HG02610 (cell line): ENCODE data around the gene EEIG1.
"Not testable (repeated sequence)": the region's sequence is repeated elsewhere in the genome, so short reads cannot be mapped to it uniquely, and the experiment has no call there.

Source experiments
- ATAC-seq: cut with Tn5 transposase; IDR thresholded peaks from one replicate; pipeline ENCODE4 v1.9.1; 2021; ENCODE audit warnings: mild to moderate bottlenecking, moderate library complexity; ENCODE audit not compliant: unreplicated experiment

EEIG1 gene

DNA sequence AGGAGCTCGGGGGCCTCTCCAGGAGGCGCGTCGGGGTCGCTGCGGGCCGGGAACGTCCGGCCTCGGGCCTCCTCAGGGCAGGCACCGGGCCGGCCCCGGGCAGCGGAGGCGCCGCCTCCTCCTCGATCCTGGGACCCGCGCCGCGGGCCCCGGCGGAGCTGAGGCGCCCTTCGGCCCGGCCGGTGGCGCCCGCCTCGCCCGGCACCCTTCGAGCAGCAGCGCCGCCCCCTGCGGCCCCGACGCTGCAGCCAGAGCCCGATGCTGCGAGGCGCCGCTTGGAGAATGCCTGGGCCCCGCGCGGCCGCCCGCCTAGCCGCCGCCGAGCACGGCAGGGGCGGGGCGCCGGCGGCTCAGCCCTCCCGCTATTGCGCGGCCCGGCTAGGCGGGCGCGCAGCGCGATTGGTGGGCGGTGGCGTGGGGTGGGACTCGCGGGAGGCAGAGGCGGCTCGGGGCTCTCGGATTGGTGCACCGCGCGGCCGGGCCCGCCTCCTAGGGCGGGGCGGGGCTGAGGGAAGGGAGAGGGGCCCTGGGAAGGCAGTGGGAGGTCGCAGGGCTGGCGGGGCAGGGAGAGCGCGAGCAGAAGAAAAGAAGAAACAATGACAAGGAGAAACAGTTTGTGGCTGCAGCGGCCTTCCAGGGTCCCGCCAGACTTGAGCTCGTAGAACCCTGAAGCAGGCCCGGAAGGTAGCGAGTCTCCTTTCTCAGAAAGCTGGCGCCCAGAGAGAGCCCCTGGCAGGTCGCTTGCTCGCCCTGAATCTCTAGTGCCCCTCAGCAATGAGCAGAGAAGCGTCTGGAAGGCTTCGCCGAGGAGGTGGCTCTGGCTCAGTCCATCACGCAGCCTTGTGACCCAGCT lies at the start of gene EEIG1:
EEIG1 (minus strand) TSS at position 284 of the 853 bp plus-strand sequence. CDS start 852 bp downstream, outside the sequence.
- peak; percentile 80 for ATAC-seq

DNA sequence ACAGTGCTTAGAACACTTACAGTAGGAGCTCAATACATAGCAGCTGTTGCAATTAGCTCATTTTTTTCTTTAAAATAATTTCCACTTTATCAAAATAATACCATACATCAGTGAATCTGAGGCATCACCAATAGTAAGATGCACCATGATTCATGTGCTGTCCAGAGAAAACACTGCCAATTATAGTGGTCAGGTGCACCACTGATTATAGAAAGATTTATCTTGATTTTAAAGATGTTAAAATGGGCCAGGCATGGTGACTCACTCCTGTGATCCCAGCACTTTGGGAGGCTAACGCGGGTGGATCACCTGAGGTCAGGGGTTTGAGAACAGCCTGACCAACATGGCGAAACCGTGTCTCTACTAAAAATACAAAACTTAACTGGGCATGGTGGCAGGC lies 46.9 kb upstream of the EEIG1 start:
- ATAC-seq = no peak

DNA sequence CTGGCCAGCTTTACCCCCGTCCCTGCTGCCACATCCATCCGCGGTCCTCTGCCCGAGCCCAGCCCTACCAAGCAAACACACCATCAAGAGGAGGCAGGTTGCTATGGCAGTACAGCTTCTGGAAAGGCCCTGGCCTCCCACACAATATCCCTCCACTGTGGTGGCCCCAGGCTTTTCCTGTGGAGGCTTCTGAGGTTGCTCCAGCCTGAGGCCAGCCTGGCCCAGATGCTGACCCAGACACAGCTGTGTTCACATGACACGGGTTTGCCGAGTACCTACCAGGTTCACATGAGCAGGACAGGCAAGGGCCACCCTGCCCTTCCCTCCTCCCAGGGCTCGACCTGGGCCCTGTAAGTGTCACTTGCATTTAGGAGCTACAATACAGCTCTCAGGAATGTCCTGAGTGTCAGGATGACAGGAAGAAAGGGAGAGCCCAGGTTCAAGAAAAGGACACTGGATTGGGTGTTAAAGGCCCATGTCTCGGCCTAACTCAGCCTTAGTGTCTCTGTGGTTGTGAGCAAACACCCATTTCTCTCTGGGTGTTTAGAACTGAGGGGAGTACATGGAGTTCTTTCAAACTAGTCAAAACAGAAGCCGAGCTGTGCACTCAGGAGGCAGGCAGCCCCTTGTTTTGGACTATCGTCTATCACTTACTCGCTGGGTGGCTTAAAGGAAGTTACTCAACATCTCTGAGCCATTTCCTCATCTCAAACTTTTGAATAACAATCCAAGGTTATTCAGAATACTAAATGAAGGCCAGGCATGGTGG lies 46.2 kb upstream of the EEIG1 start:
- peak; percentile 14 for ATAC-seq

DNA sequence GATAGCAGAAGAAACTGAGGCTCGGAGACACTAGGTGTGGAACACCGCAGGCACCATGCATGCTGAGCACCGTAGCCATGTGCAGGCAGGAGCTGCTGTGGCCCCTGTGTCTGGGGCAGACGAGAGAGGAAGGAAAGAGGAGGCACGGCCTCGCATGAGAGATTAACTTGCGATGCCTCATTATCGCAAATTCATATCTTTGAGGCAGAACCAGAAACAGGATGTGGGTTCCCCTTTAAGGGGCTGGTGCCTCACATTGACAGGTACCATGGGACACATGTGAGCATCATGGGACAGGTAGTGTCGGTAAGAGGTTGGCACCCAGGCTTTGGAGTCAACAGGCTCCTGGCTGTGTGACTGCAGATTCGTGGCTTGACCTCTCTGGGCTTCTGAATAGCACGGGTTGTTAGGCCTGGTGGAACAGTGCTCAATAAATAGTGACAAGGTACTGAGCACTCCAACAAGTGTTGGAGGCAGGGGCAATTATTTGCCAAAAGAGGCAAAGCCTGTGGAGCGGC lies 45.5 kb upstream of the EEIG1 start:
- peak; percentile 39 for ATAC-seq

DNA sequence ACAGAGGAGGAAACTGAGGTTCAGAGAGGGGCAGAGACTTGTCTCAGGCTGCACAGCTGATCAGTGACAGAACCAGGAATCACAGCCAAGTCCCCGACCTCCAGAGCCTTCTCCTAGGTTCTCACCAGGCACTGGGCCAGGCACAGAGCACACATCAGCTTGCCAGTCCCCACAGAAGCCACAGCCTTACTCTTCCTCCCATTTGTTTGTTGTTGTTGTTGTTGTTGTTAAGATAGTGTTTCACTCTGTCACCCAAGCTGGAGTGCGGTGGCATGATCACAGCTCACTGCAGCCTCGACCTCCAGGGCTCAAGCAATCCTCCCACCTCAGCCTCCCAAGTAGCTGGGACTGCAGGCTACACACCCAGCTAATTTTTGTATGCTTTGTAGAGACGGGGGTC lies 44.9 kb upstream of the EEIG1 start:
- ATAC-seq = no peak

DNA sequence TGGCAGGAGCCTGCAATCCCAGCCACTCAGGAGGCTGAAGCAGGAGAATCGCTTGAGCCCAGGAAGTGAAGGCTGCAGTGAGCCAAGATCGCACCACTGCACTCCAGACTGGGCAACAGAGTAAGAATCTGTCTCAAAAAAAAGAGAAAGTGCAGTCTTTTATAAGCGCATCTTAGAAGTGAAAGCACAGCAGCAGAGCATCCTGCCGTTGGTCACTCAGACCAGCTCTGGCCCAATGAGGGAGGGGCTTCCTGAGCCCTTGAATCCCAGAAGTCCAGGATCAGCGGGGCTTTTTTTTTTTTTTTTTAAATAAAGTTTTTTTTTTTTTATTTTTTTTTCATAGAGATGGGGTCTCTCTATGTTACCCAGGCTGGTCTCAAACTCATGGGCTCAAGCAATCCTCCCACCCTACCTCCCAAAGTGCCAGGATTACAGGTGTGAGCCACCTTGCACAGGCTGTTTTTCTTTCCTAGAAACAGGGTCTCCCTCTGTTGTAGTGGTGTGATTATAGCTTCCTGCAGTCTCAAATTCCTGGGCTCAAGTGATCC lies 44.0 kb upstream of the EEIG1 start:
- ATAC-seq = no peak

DNA sequence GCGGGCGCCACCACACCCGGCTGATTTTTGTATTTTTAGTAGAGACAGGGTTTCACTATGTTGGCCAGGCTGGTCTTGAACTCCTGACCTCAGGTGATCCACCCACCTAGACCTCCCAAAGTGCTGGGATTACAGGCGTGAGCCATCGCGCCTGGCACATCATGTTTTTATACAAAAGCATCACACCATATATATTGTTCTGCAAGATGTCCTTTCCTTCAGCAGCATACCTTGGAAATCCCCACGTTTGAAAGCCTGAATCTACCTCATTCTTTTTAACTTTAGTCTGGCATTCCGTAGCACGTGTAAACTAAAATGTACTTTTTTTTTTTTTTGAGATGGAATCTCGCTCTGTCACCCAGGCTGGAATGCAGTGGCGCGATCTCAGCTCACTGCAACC lies 42.9 kb upstream of the EEIG1 start:
- not testable (repeated sequence) for ATAC-seq

DNA sequence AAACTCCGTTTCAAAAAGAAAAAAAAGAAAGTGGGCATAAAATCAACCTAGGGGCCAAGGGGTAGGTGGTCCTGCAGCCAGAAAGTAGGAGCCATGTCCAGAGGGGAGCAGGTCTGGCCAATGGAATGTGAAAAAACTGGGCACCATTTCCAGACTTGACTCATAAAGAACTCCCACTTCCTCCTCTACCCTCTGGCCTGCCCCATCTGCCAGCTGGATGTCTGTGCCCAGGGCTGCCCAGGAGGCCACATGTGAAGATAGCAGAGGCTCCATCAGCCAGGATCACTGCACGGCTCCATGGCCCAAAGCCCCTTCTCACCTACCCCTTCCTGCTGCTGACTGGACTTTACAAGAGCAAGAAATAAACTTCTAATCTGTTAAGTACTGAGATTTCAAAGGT lies 42.1 kb upstream of the EEIG1 start:
- no peak for ATAC-seq

DNA sequence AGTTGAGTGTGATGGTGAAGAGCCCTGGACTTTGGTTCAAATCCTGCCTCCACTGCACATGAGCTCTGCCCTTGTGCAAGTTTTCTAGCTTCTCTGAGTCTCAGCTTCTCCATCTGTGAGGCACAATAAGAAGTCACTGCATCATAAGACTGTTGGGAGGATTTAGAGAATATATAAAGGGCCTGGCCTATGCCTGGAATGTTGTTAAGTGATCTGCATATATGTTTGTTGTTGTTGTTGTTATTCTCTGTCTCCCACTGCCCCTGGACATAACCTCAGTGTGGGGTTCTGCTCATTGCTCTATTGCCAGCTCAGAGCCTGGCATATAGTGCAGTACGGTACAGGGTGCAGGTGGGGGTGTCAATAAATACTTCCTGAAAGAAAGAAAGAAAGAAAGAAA lies 40.3 kb upstream of the EEIG1 start:
- no peak for ATAC-seq

DNA sequence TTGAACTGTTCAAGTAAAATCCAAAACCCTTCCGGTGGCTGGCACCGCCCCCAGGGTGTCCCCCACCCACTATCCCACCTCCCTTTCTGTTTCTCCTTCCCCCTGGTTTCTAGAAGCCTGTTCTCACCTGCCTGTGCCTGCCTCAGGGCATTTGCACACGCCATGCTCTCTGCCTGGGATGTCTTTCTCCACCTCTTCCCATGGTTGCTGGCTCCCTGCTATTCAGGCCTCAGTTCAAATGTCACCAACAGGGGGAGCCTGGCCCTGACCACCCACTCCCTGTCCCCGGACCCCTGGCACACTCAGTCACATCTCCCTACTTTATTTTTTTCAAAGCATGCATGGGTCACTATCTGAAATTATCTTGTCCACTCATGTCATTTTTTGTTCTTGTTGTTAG lies 39.9 kb upstream of the EEIG1 start:
- no peak for ATAC-seq

DNA sequence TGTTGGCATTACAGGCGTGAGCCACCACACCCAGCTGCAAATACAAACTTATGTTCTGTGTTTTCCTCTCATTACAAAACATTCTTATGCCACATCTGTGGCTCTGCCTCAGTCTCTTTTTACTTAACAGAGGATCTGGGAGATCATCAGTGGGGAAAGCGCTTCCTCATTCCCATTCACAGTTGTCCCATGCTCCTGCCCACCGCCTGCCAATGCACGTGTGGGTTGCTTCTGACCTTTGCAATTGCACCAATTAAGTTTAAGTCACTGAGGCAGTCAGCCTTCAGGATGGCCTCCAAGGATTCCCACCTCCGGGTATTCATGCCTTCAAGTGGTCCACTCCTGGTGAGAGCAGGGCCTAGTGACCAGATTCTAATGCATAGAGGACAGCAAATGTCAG lies 34.9 kb upstream of the EEIG1 start:
- no peak for ATAC-seq

DNA sequence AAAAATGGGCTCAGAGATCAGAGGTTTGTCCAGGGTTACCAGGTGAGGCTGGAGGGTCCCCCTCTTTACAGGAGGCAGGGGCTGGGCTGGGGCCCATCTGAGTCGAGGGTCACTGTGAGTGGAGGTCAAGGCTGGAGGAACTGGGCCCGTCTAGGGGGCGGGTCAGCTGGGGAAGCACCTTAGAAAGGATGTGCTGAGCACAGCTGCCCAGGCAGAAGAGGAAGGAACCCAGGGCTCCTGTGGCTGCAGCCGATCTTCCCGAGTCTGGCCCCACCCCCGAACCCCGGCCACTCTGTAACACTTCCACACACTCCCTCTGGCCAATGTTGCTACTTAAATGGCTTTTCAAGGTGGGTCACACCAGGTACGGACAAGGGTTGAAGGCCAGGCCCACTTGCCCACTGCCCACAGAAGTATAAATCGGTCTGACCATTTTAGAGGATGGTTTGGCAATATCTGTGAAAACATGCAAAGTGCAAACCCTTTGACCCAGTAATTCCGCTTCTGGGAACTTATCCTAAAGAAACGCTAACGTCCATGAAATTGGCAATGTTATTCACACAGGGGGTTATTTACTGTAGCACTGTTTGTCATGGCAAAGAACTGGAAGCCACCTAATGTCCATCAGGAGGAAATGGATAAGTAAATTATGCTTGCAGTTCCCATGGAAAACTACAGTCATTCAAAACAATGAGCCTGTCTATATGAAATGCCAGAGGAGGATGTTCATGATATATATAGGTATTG lies 30.5 kb upstream of the EEIG1 start:
- ATAC-seq = no peak

DNA sequence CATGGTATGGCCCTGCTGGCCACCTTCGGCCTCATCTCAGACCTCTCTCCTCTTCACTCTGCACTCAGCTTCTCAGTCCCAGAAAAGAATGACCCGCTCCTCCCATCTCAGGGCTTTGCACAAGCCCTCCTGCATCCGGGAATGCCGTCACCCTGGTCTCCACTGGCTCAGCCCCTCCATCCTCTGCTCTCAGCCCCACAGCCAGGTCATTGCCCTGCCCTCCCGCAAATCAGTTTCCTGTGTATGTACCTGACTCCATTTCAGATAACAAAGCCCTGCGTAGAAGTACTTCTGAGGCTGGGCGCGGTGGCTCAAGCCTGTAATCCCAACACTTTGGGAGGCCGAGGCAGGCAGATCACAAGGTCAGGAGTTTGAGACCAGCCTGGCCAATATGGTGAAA lies 28.9 kb upstream of the EEIG1 start:
- ATAC-seq = no peak

DNA sequence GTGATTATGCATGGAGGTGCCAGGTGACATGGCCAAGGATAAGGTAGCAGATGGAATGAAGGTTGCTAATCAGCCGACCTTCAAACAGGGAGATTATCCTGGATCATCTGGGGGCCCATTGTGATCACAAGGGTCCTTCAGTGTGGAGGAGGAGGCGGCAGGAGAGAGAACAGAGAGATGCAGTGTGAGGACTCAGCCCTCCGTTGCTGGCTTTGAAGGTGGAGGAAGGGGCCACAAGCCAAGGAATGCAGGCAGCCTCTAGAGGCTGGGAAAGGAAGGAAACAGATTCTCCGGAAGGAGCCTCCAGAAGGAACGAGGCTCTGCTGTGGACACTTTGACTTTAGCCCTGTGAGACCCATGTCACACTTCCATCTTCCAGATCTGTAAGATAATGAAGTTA lies 27.4 kb upstream of the EEIG1 start:
- ATAC-seq = no peak

DNA sequence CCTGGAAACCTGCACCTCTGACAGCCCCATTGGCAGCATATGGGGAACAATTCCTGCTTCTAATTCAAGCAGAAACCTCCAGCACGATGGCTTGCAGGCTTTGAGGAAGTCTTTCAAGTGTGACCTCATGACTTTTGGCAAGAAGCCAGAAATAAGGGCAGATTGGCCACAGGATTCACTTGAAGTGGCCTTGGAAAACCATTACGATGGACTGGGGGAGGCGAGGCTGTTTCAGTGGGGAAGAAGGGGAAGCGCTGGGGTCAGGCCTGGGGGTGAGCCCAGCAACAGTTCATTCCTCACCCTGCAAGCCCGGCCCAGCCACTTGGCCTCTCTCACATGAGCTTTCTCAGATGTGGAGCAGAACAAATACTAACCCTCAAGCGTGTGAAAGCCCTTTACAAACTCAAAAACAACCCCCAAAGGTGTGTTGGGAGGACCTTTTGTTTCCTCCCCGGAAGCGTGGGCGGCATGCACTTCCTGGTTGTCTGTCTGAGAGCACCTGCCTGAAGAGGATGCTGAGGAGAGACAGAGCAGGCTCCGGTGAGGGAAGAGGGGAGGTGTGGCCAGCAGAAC lies 26.9 kb upstream of the EEIG1 start:
- no peak for ATAC-seq

DNA sequence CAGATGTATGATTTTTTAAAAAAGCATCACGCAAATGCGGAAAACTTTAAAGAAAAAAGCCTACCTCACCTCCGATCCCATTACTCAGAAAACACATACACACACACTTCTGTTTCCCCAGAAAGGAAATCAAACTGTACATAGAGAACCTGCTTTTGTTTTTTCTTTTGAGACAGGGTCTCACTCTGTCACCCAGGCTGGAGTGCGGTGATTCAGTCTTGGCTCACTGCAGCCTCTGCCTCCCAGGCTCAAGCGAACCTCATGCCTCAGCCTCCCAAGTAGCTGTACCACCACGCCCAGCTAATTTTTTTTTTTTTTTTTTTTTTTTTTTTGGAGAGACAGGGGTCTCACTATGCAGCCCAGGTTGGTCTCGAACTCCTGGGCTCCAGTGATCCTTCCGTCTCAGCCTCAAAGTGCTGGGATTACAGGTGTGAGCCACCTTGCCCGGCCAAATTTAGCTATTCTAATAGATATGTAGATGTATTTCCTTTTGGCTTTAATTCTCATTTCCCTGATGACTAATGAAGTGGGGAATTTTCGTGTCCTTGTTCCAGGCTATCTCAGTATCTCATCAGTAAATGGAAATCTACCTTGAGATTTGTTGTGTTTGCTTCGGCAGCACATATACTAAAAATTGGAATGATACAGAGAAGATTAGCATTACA lies 25.7 kb upstream of the EEIG1 start:
- no peak for ATAC-seq

DNA sequence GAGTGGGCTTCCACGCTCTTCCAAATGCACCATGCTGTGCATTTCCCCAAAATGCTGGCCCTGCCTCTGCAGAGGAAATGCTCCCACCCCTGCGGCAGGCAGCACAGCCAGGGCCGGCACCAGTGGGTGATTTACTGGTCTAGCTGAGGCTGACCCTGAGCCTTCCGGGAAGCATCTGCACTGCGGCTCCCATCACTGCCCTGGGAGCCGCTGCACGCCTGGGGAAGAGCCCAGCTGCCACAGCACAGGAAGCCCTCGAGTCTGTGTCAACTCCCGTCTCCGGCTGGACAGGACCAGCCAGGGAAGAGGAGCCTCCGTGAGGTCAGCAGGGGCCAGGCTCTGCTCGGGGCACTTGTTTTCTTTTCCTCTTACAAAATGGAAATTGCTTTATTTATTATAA lies 25.1 kb upstream of the EEIG1 start:
- no peak for ATAC-seq

DNA sequence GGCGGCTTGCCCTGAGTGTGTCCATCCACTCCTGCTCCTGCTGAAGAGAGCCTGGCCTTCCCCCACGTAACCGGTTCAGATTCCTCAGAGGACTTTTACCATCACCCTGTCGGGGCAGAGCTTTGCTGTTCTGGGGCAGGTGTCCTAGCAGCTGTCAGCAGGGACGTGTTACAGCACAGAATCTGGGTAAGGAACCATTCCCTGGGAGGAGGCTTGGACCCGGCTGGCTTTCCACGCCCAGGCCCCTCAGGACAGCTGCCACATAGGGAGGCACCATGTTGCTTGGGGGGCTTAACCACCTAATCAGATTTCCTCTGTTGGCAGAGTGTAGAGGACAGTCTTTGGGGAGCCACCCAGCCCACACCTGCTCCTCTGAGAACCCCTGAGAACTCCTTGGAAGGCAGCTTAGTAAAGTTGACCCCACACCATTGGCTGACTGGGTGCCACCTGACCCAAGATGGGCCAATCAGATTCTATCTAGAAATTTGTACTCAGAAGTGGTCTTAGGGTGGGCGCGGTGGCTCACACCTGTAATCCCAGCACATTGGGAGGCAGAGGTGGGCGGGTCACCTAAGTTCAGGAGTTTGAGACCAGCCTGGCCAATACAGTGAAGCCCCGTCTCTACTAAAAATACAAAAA lies 23.3 kb upstream of the EEIG1 start:
- no peak for ATAC-seq

DNA sequence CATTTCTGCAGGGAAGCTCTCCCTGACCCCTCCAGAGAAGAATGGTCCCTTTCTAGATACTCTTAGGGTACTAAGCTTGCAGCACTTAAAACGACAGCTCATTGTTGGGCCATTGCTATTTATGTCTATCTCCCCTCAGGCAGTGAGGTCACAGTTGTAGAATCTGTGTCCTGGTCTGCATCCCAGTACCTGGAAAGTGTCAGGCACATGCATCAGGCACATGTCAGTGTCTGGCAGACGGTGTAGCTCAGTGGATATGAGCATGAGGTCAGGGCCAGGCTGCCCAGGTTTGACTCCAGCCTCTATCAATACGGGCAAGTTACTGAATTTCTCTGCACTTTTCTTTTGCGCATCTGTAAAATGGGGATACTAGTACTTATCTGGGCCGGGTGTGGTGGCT lies 22.2 kb upstream of the EEIG1 start:
- no peak for ATAC-seq
